ENCODE results near the gene UBN1. TPM values are rescaled to one million over a fixed set of nuclear protein-coding genes. Genes with fewer than 3 reads are reported as not detected.

Gene UBN1
- total RNA-seq, 1 donor from 2014 or later, result 17.6 TPM

DNA sequence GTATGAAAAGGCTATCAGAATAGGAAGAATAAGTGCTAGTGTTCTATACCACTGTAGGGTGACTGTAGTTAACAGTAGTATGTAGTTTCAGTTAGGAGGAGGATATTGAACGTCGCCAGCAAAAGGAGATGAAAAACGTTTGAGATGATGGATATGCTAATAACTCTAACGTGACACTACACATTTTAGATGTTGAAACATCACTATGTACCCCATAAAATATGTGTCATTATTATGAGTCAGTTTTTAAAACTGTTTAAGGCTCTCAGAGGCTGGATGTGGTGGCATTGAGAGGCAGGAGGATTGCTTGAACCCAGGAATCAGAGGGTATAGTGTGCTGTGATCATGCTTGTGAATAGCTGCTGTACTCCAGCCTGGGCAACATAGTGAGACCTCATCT lies 31.8 kb downstream of the UBN1 start:
- Histone ChIP-seq H3K36me3 (ENCODE audit: control insufficient read depth, insufficient read depth, low read length) (peaks cover 46% of the 10 kb centered on the region), H3K27me3 (ENCODE audit: control insufficient read depth, insufficient read depth, low read length) (no peaks in the 10 kb centered on the region), H3K4me3 (ENCODE audit: low read depth, low read length) (no peak overlapping the region)
- TF ChIP-seq CTCF (IDR thresholded peaks at IDR 0.05; ENCODE audit: insufficient read depth, low read length, severe bottlenecking), result no peak
- DNase-seq (ENCODE audit: low read depth) (peak; percentile 40), FAIRE-seq (no peak)

DNA sequence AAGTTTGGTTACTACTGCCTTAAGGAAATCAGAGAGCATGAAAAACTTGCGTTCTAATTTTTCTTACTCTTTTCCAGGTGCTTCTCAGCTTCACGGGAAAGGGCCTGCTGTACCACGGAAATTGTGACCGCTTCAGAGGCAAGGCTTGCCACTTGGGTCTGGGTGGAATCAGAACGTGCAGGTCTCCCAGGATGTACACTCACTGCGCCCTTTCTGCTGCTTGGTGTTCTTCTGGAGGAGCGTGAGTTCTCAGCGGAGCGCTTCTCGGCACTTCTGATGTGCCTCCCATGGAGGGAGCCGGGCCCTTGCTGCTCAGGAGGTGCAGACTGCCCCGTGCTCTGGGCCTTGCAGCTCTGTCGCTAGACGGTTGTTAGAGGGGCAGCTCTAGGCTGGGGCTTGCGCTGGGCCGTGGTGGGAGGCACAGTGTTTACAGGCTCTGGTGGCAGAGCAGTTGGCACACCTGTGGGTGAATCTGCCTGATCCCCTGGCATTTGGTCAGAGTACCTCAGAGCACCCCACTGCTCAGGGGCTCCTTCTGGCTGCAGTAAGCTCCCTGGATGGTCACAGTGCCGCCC lies 32.8 kb downstream of the UBN1 start:
- DNase-seq (ENCODE audit: low read depth) (no peak), FAIRE-seq (no peak)
- TF ChIP-seq CTCF (IDR thresholded peaks at IDR 0.05; ENCODE audit: insufficient read depth, low read length, severe bottlenecking), result no peak
- no peak overlapping the region for H3K4me3 ChIP-seq (ENCODE audit: low read depth, low read length)
- peaks cover 44% of the 10 kb centered on the region for H3K36me3 ChIP-seq (ENCODE audit: control insufficient read depth, insufficient read depth, low read length)
- H3K27me3 ChIP-seq (ENCODE audit: control insufficient read depth, insufficient read depth, low read length), result no peaks in the 10 kb centered on the region

- DNase-seq (ENCODE audit: low read depth), result no peak
- no peak for FAIRE-seq
- Histone ChIP-seq H3K36me3 (ENCODE audit: control insufficient read depth, insufficient read depth, low read length) (peaks cover 50% of the 10 kb centered on the region), H3K27me3 (ENCODE audit: control insufficient read depth, insufficient read depth, low read length) (no peaks in the 10 kb centered on the region), H3K4me3 (ENCODE audit: low read depth, low read length) (no peak overlapping the region)
- TF ChIP-seq CTCF (IDR thresholded peaks at IDR 0.05; ENCODE audit: insufficient read depth, low read length, severe bottlenecking), result no peak
Measured at GRCh38 chr16:4882000-4882632, 34.8 kb downstream of the UBN1 start.

DNA sequence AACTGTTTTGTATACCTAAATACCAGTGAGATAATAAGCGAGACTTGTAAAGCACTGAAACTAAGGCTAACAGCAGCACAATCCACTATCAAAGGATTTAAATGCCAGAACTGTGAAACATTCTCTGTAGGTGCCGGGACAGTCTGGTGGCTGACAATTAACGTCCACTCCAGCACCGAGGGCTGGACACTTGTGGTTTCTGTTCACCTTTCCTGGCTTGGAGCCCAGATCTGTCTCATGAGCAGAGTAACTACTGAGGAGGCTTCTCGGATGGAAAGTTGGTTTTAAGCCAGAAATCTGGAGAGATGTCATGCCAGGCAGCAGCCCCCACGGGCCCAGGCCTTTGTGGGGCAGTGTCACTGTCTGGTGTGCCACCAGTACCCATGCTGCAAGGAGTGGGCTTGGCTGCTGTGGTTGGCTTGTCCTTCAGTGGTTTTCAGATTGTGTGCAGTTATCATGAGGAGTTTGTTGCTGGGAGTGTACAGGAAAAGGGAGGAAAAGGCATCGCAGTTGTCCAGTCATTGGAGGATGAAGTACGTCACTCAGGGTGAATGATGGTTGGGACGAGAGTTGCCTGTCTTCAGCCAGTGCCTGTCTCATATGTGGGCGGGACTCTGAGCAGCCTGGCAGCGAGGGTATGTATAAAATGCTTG lies 35.5 kb downstream of the UBN1 start:
- no peak for TF ChIP-seq CTCF (IDR thresholded peaks at IDR 0.05; ENCODE audit: insufficient read depth, low read length, severe bottlenecking)
- Histone ChIP-seq H3K36me3 (ENCODE audit: control insufficient read depth, insufficient read depth, low read length) (peaks cover 54% of the 10 kb centered on the region), H3K27me3 (ENCODE audit: control insufficient read depth, insufficient read depth, low read length) (no peaks in the 10 kb centered on the region), H3K4me3 (ENCODE audit: low read depth, low read length) (no peak overlapping the region)
- FAIRE-seq, result peak; percentile 32
- DNase-seq (ENCODE audit: low read depth), result peak; percentile 83

DNA sequence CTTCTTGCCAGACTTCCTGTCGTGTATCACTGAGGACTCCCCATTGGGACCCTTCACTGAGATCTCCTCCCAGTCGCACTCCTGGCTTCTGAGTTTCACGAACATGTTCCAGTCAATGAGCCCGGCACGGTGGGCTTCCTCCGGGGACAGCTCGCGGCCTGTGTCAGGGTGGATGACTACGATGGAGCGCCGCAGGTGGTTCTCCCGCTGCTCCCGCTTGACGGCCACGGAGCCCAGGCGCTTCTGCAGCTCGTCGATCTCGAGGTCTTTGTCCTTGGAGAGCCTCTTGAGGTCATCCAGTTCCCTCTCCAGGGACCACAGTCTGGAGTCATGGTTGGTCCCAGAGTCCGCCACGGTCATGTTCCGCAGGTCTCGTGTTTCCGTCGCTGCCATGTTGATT lies 36.2 kb downstream of the UBN1 start:
- TF ChIP-seq CTCF (IDR thresholded peaks at IDR 0.05; ENCODE audit: insufficient read depth, low read length, severe bottlenecking), result no peak
- H3K4me3 ChIP-seq (ENCODE audit: low read depth, low read length), result no peak overlapping the region
- no peaks in the 10 kb centered on the region for H3K27me3 ChIP-seq (ENCODE audit: control insufficient read depth, insufficient read depth, low read length)
- H3K36me3 ChIP-seq (ENCODE audit: control insufficient read depth, insufficient read depth, low read length), result peaks cover 56% of the 10 kb centered on the region
- DNase-seq (ENCODE audit: low read depth) (no peak), FAIRE-seq (no peak)
